ENCODE measurements around the gene ZNF415.
"Not testable (repeated sequence)": the region's sequence is repeated elsewhere in the genome, so short reads cannot be mapped to it uniquely, and the experiment has no call there.

The ZNF415 gene

DNA sequence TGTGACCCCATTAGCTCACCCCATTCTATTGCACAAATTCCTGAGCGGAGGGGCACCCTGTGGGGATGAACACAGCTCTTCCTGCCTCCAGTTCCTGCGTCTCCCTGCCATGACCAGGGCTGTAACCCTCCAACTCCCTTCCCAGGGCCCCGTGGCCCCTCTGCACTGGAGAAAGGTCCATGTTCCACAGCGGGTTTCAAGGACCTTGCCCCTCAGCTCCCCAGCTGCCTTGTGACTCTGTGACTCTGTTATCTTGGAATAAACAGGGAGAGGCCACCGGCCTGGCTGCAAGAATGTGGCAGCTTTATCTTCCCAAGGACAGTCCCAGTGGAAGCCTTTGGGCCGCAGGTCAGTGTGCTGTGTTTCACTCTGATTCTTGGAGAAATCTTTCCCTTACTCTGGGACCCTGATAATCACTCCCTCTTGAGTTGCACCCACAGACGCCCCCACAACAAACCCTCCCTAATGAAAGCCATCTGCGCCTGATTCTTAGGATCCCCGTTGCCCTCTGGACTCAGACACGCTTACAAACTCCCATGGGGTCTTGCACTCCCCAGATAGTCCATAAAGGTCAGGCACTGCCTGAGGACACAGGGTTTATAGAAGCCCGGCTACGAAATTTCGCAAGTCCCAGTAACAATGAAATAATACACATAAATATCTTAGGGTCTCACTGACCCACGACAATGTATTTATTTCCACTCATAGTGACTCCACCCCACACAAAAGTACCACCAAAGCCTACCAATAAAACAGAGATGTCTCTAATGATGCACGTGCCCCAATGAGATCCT is 5.8 kb downstream of the ZNF415 start:
- no CpG with 5 or more reads among the region's 15 CpGs for WGBS (ENCODE audit: extremely low coverage, insufficient coverage, low lambda C conversion rate)
- not testable (repeated sequence) for H2BK15ac ChIP-seq (replicated peaks; ENCODE audit: low read depth); H2AK5ac ChIP-seq (ENCODE audit: low read length); H3K18ac ChIP-seq (ENCODE audit: low read length); H4K5ac ChIP-seq (ENCODE audit: low read length); H3K79me2 ChIP-seq (ENCODE audit: control insufficient read depth, insufficient read depth, low read length); H3K27me3 ChIP-seq (ENCODE audit: insufficient read depth, low read length, poor library complexity); H2BK120ac ChIP-seq (ENCODE audit: low read depth, low read length); H3K4me3 ChIP-seq (ENCODE audit: low read length); H3K4ac ChIP-seq (ENCODE audit: low read depth, low read length); H3K79me1 ChIP-seq (ENCODE audit: low read length); H3K36me3 ChIP-seq (ENCODE audit: control insufficient read depth, insufficient read depth, low read length); H3K27ac ChIP-seq (ENCODE audit: low read depth, low read length); H4K8ac ChIP-seq (ENCODE audit: low read depth, low read length); H3K23ac ChIP-seq (ENCODE audit: low read length); H3K56ac ChIP-seq (ENCODE audit: low read length); H3K9ac ChIP-seq (ENCODE audit: low read length); H3K4me2 ChIP-seq (ENCODE audit: low read length); H3K4me1 ChIP-seq (ENCODE audit: control insufficient read depth, low read depth, low read length); H2BK5ac ChIP-seq (ENCODE audit: low read length); DNase-seq

GRCh38 chr19:53123400-53123799 is 9.3 kb downstream of the ZNF415 start:
- no peaks in the 10 kb centered on the region for H3K79me2 ChIP-seq (ENCODE audit: control insufficient read depth, insufficient read depth, low read length)
- no peak overlapping the region for H2BK5ac ChIP-seq (ENCODE audit: low read length)
- no peak overlapping the region for H2AK5ac ChIP-seq (ENCODE audit: low read length)
- no peaks in the 10 kb centered on the region for H3K27me3 ChIP-seq (ENCODE audit: insufficient read depth, low read length, poor library complexity)
- DNase-seq, result no peak
- H3K79me1 ChIP-seq (ENCODE audit: low read length), result no peaks in the 10 kb centered on the region
- no peak overlapping the region for H3K18ac ChIP-seq (ENCODE audit: low read length)
- no peak overlapping the region for H4K8ac ChIP-seq (ENCODE audit: low read depth, low read length)
- no CpG with 5 or more reads among the region's 7 CpGs for WGBS (ENCODE audit: extremely low coverage, insufficient coverage, low lambda C conversion rate)
- H3K4me2 ChIP-seq (ENCODE audit: low read length), result no peak overlapping the region
- no peak overlapping the region for H3K56ac ChIP-seq (ENCODE audit: low read length)
- no peak overlapping the region for H4K5ac ChIP-seq (ENCODE audit: low read length)
- H3K4ac ChIP-seq (ENCODE audit: low read depth, low read length), result no peak overlapping the region
- no peak overlapping the region for H2BK120ac ChIP-seq (ENCODE audit: low read depth, low read length)
- H3K23ac ChIP-seq (ENCODE audit: low read length), result no peak overlapping the region
- no peak overlapping the region for H3K4me3 ChIP-seq (ENCODE audit: low read length)
- H3K36me3 ChIP-seq (ENCODE audit: control insufficient read depth, insufficient read depth, low read length), result no peaks in the 10 kb centered on the region
- H2BK15ac ChIP-seq (replicated peaks; ENCODE audit: low read depth), result no peak overlapping the region
- no peak overlapping the region for H3K9ac ChIP-seq (ENCODE audit: low read length)
- no peaks in the 10 kb centered on the region for H3K4me1 ChIP-seq (ENCODE audit: control insufficient read depth, low read depth, low read length)
- H3K27ac ChIP-seq (ENCODE audit: low read depth, low read length), result no peak overlapping the region

DNA sequence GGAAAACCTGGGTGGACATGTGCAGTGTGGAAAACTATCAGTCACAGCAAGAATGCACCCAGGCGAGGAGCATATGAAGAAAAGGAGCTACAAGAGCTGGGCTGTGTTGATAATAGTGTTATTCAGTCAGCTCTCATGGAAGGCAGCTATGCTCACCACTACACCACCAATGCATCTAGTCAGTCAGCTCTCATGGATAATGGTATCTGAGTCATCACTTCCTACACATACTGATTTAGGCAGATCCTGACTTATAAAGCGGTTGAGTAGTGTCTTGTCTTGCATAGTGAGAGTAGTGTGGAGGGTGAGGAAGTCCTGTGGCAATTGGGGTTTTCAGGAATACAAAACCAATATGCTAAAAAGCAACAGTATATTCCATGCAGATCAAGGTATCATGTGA is 20.4 kb downstream of the ZNF415 start:
- no peak overlapping the region for H4K5ac ChIP-seq (ENCODE audit: low read length)
- H3K36me3 ChIP-seq (ENCODE audit: control insufficient read depth, insufficient read depth, low read length), result peaks cover 5% of the 10 kb centered on the region
- no peaks in the 10 kb centered on the region for H3K27me3 ChIP-seq (ENCODE audit: insufficient read depth, low read length, poor library complexity)
- H3K4me1 ChIP-seq (ENCODE audit: control insufficient read depth, low read depth, low read length), result no peaks in the 10 kb centered on the region
- no peak overlapping the region for H3K56ac ChIP-seq (ENCODE audit: low read length)
- H2BK5ac ChIP-seq (ENCODE audit: low read length), result no peak overlapping the region
- H3K4me3 ChIP-seq (ENCODE audit: low read length), result no peak overlapping the region
- H3K23ac ChIP-seq (ENCODE audit: low read length), result no peak overlapping the region
- no peak for DNase-seq
- H3K79me1 ChIP-seq (ENCODE audit: low read length), result no peaks in the 10 kb centered on the region
- H2BK120ac ChIP-seq (ENCODE audit: low read depth, low read length), result no peak overlapping the region
- H3K27ac ChIP-seq (ENCODE audit: low read depth, low read length), result no peak overlapping the region
- no peak overlapping the region for H2BK15ac ChIP-seq (replicated peaks; ENCODE audit: low read depth)
- no peak overlapping the region for H2AK5ac ChIP-seq (ENCODE audit: low read length)
- no peak overlapping the region for H3K18ac ChIP-seq (ENCODE audit: low read length)
- WGBS (ENCODE audit: extremely low coverage, insufficient coverage, low lambda C conversion rate), result no CpG with 5 or more reads among the region's 2 CpGs
- H3K9ac ChIP-seq (ENCODE audit: low read length), result no peak overlapping the region
- H3K4ac ChIP-seq (ENCODE audit: low read depth, low read length), result no peak overlapping the region
- H4K8ac ChIP-seq (ENCODE audit: low read depth, low read length), result no peak overlapping the region
- no peaks in the 10 kb centered on the region for H3K79me2 ChIP-seq (ENCODE audit: control insufficient read depth, insufficient read depth, low read length)
- no peak overlapping the region for H3K4me2 ChIP-seq (ENCODE audit: low read length)

GRCh38 chr19:53109527-53109926 is 23.2 kb downstream of the ZNF415 start:
- Histone ChIP-seq H3K27me3 (ENCODE audit: insufficient read depth, low read length, poor library complexity) (no peaks in the 10 kb centered on the region), H4K5ac (ENCODE audit: low read length) (no peak overlapping the region), H3K27ac (ENCODE audit: low read depth, low read length) (no peak overlapping the region), H3K79me2 (ENCODE audit: control insufficient read depth, insufficient read depth, low read length) (no peaks in the 10 kb centered on the region), H2AK5ac (ENCODE audit: low read length) (no peak overlapping the region), H4K8ac (ENCODE audit: low read depth, low read length) (no peak overlapping the region), H3K4me3 (ENCODE audit: low read length) (no peak overlapping the region), H2BK15ac (replicated peaks; ENCODE audit: low read depth) (no peak overlapping the region), H3K56ac (ENCODE audit: low read length) (no peak overlapping the region), H3K36me3 (ENCODE audit: control insufficient read depth, insufficient read depth, low read length) (peaks cover 3% of the 10 kb centered on the region), H3K4ac (ENCODE audit: low read depth, low read length) (no peak overlapping the region), H3K4me2 (ENCODE audit: low read length) (no peak overlapping the region), H3K4me1 (ENCODE audit: control insufficient read depth, low read depth, low read length) (no peaks in the 10 kb centered on the region), H2BK5ac (ENCODE audit: low read length) (no peak overlapping the region), H3K9ac (ENCODE audit: low read length) (no peak overlapping the region), H3K79me1 (ENCODE audit: low read length) (no peaks in the 10 kb centered on the region), H2BK120ac (ENCODE audit: low read depth, low read length) (no peak overlapping the region), H3K23ac (ENCODE audit: low read length) (no peak overlapping the region), H3K18ac (ENCODE audit: low read length) (no peak overlapping the region)
- WGBS (ENCODE audit: extremely low coverage, insufficient coverage, low lambda C conversion rate), result no CpG with 5 or more reads among the region's 5 CpGs
- no peak for DNase-seq

DNA sequence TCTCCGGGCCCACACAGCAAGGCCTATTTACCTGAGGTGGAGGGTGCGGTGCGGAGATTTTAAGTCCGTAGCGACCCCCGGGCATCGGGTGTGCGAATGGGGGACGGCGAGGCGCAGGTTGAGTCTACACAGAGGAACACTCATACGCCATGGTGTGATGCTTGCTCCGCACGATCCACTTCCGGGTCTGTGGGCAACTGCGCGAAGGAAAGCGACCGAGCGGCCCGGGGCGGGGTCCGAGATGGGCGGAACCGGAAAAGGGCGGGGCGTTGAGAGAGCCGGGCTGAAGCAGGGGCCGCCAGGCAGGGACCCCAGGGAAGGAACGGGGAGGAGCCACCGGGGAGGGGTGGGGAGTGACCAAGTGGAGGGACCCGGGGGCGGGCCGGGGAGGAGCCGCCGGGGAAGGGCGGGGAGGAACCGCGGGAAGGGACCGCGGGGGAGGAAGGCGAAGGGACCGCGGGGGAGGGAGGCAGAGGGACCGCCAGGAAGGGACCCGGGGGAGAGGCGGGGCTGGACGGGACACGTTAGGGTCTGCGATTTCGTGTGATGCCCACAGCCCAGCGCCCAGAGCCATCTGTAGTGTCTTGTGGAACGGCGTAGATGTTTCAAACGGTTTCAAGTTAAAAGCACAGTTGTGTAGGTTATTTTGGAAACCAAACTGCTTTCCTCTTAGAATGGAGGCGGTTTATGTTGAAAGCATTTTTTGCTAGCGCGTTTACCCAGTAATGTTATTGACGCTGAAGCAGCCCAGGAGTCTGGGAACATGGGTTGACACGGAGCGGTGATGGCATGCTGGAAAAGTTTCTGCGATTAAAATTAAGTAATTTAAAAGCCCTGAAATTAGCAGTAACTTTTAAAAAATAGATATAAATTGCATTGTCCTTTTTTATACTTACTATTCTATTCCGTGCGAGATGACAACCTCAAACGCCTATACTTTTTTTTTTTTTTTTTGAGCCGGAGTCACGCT is 29.2 kb downstream of the ZNF415 start, which contains the start of gene ZNF160:
ZNF160 (minus strand) TSS at position 189 of the 970 bp plus-strand sequence. CDS start 17,146 bp downstream, outside the sequence.
- H4K5ac ChIP-seq (ENCODE audit: low read length), result no peak within 1 kb of the TSS
- no peak within 1 kb of the TSS for H3K23ac ChIP-seq (ENCODE audit: low read length)
- no peak within 1 kb of the TSS for H2BK5ac ChIP-seq (ENCODE audit: low read length)
- DNase-seq, result peak; percentile 98
- H3K56ac ChIP-seq (ENCODE audit: low read length), result peak within 1 kb of the TSS; percentile 92
- peaks cover 7% of the 10 kb centered on the region for H3K79me2 ChIP-seq (ENCODE audit: control insufficient read depth, insufficient read depth, low read length)
- peak within 1 kb of the TSS; percentile 69 for H3K18ac ChIP-seq (ENCODE audit: low read length)
- peaks cover 2% of the 10 kb centered on the region for H3K36me3 ChIP-seq (ENCODE audit: control insufficient read depth, insufficient read depth, low read length)
- peak within 1 kb of the TSS; percentile 87 for H3K4me2 ChIP-seq (ENCODE audit: low read length)
- H3K4ac ChIP-seq (ENCODE audit: low read depth, low read length), result peak within 1 kb of the TSS; percentile 6
- peaks cover 11% of the 10 kb centered on the region for H3K79me1 ChIP-seq (ENCODE audit: low read length)
- WGBS (ENCODE audit: extremely low coverage, insufficient coverage, low lambda C conversion rate), result no CpG with 5 or more reads among the region's 67 CpGs
- no peak within 1 kb of the TSS for H2BK15ac ChIP-seq (replicated peaks; ENCODE audit: low read depth)
- no peak within 1 kb of the TSS for H2BK120ac ChIP-seq (ENCODE audit: low read depth, low read length)
- peak within 1 kb of the TSS; percentile 14 for H2AK5ac ChIP-seq (ENCODE audit: low read length)
- H3K27ac ChIP-seq (ENCODE audit: low read depth, low read length), result no peak within 1 kb of the TSS
- no peaks in the 10 kb centered on the region for H3K27me3 ChIP-seq (ENCODE audit: insufficient read depth, low read length, poor library complexity)
- peak within 1 kb of the TSS; percentile 96 for H3K4me3 ChIP-seq (ENCODE audit: low read length)
- no peak within 1 kb of the TSS for H4K8ac ChIP-seq (ENCODE audit: low read depth, low read length)
- H3K4me1 ChIP-seq (ENCODE audit: control insufficient read depth, low read depth, low read length), result peaks cover 5% of the 10 kb centered on the region
- H3K9ac ChIP-seq (ENCODE audit: low read length), result peak within 1 kb of the TSS; percentile 90

Data from mesendoderm (in vitro differentiated cells).